Right kidney (tissue), 1 donor: Measurements from ENCODE around the gene MLX.
"Not testable (repeated sequence)": the region's sequence is repeated elsewhere in the genome, so short reads cannot be mapped to it uniquely, and the experiment has no call there.

Experiments used
- DNase-seq: peaks from one replicate; pipeline ENCODE4 v3.0.0-alpha.2; 2016

The MLX gene

GRCh38 chr17:42618442-42619150 lies 51.7 kb downstream of the MLX start:
- no peak for DNase-seq

- not testable (repeated sequence) for DNase-seq
These were observed 55.1 kb downstream of the MLX start for GRCh38 chr17:42621987-42622386.
